ENCODE results near the gene SSMEM1. TPM values are rescaled to one million over a fixed set of nuclear protein-coding genes. Genes with fewer than 3 reads are reported as not detected.
"Not testable (repeated sequence)": the region's sequence is repeated elsewhere in the genome, so short reads cannot be mapped to it uniquely, and the experiment has no call there.

SSMEM1 gene
- total and polyA plus RNA-seq, 10 donors: not detected

DNA sequence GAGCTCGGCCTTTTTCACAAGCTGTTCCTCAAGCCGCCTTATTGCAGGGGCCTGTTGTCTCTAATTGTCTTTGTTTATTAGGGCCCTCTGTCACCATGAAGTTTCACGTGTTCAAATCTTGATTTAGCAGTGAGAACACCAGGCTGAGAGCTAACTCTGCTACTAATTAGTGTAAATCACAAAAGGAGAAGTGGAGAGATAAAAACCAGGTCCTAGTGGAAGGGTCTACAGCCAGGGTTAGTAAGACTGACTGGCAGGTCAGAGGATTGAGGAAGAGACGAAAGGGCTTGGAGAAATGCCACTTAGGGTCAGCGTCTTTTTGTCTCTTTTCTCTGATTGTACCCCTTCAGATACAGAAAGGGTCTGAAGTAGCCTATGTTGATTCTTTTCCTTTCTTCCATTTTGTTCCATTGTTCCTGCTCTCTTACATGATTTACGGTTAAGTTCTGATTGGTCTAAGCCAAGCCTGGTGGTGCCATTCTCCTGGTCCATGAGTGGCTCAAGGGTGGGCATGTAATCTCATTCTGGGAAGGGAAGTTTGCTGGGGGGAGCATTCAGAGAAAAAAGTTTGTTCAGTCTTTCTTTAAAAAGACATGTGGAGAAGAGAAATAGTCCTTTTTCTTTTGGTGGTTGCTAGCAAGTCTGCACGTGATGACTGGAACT lies 21.3 kb downstream of the SSMEM1 start:
- no peak for DNase-seq
- 79 to 87% (median 80%) methylated on average over 7 of the region's 7 CpGs for WGBS, 5 donors
- TF ChIP-seq POLR2A (IDR thresholded peaks at IDR 0.05) (no peak), POLR2AphosphoS5 (IDR thresholded peaks at IDR 0.05) (no peak)
- TF ChIP-seq, protein P1, sequence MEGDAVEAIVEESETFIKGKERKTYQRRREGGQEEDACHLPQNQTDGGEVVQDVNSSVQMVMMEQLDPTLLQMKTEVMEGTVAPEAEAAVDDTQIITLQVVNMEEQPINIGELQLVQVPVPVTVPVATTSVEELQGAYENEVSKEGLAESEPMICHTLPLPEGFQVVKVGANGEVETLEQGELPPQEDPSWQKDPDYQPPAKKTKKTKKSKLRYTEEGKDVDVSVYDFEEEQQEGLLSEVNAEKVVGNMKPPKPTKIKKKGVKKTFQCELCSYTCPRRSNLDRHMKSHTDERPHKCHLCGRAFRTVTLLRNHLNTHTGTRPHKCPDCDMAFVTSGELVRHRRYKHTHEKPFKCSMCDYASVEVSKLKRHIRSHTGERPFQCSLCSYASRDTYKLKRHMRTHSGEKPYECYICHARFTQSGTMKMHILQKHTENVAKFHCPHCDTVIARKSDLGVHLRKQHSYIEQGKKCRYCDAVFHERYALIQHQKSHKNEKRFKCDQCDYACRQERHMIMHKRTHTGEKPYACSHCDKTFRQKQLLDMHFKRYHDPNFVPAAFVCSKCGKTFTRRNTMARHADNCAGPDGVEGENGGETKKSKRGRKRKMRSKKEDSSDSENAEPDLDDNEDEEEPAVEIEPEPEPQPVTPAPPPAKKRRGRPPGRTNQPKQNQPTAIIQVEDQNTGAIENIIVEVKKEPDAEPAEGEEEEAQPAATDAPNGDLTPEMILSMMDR (IDR thresholded peaks at IDR 0.05 in 8 of 11, conservative IDR thresholded peaks at IDR 0.05 in 3 of 11): no peak
- H3K4me1 ChIP-seq: no peaks in the 10 kb centered on the region
- no peaks in the 10 kb centered on the region for H3K27me3 ChIP-seq (replicated peaks in 1 of 7)
- H3K36me3 ChIP-seq: no peaks in the 10 kb centered on the region
- H3K9me3 ChIP-seq: no peaks in the 10 kb centered on the region
- intact Hi-C loops (cut with DNase I; ENCODE audit: low total_unique reads): no loop called here
- no peak overlapping the region for H3K4me3 ChIP-seq
- H3K27ac ChIP-seq: no peak overlapping the region

DNA sequence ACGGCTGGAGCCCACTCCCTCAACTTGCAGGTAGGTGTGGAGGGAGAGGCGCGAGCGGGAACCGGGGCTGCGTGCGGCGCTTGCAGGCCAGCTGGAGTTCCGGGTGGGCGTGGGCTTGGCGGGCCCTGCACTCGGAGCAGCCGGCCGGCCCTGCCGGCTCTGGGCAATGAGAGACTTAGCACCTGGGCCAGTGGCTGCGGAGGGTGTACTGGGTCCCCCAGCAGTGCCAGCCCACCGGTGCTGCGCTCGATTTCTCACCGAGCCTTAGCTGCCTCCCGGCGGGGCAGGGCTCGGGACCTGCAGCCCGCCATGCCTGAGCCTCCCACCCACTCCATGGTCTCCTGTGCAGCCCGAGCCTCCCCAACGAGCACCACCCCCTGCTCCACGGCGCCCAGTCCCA lies 22.3 kb downstream of the SSMEM1 start:
- H3K36me3 ChIP-seq; H3K4me3 ChIP-seq; H3K27ac ChIP-seq; H3K4me1 ChIP-seq; DNase-seq; intact Hi-C loops (cut with DNase I; ENCODE audit: low total_unique reads); H3K27me3 ChIP-seq (replicated peaks in 1 of 7); H3K9me3 ChIP-seq: not testable (repeated sequence)
- WGBS, 5 donors: 88 to 100% (median 90%) methylated on average over 3 to 28 of the region's 28 CpGs

DNA sequence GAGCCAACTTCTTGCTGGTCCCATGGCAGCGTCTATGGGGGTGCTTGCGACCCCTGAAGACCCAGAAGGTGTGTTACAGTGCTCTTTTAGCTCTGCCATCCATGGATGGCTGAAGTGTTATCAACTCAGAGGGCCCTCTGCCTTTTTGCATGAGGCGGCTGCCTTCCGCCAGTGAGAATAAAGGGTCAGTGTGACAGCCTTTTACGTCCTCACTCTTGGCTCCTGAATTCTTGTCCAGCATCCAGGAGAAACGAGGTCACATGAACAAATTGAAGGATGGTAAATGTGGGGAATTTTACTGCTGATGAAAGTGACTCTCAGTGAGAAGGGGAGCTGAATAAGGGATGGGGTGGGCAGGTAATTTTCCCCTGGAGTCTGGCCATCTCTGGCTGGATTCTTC lies 24.1 kb downstream of the SSMEM1 start:
- no peak overlapping the region for H3K27ac ChIP-seq
- TF ChIP-seq POLR2A (IDR thresholded peaks at IDR 0.05) (no peak), POLR2AphosphoS5 (IDR thresholded peaks at IDR 0.05) (no peak)
- TF ChIP-seq, protein P1 (IDR thresholded peaks at IDR 0.05 in 8 of 11, conservative IDR thresholded peaks at IDR 0.05 in 3 of 11): no peak
- no peaks in the 10 kb centered on the region for H3K27me3 ChIP-seq (replicated peaks in 1 of 7)
- no peaks in the 10 kb centered on the region for H3K4me1 ChIP-seq
- H3K4me3 ChIP-seq: no peak overlapping the region
- H3K9me3 ChIP-seq: no peaks in the 10 kb centered on the region
- H3K36me3 ChIP-seq: no peaks in the 10 kb centered on the region
- 78 to 91% (median 87%) methylated on average over 6 of the region's 6 CpGs for WGBS, 5 donors
- DNase-seq: no peak
- intact Hi-C loops (cut with DNase I; ENCODE audit: low total_unique reads): no loop called here

DNA sequence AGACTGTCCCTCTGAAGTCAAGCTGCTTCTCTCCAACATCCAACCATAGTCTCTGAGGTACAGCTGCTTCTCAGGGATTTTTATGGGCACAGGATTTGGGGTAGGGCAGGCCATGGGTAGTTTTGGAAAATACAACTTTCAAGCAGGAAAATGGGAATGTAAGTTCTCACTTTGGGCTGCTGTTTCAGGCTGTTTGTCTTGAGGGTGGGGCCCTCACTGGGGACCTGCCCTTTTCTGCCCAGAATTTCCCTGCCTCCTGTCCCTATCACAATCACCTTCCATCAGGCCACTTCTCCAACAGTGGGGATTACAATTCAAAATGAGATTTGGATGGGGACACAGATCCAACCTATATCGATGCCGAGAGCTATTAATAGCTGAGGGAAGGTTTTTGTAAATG lies 24.5 kb downstream of the SSMEM1 start:
- no peak for DNase-seq
- Histone ChIP-seq H3K4me3 (no peak overlapping the region), H3K27ac (no peak overlapping the region), H3K9me3 (no peaks in the 10 kb centered on the region), H3K4me1 (no peaks in the 10 kb centered on the region), H3K27me3 (replicated peaks in 1 of 7) (no peaks in the 10 kb centered on the region), H3K36me3 (no peaks in the 10 kb centered on the region)
- intact Hi-C loops (cut with DNase I; ENCODE audit: low total_unique reads): no loop called here
- WGBS, 5 donors: 90 to 98% (median 93%) methylated on average over 2 of the region's 2 CpGs
- TF ChIP-seq, protein P1 (IDR thresholded peaks at IDR 0.05 in 8 of 11, conservative IDR thresholded peaks at IDR 0.05 in 3 of 11): no peak
- TF ChIP-seq POLR2AphosphoS5 (IDR thresholded peaks at IDR 0.05) (no peak), POLR2A (IDR thresholded peaks at IDR 0.05) (no peak)

DNA sequence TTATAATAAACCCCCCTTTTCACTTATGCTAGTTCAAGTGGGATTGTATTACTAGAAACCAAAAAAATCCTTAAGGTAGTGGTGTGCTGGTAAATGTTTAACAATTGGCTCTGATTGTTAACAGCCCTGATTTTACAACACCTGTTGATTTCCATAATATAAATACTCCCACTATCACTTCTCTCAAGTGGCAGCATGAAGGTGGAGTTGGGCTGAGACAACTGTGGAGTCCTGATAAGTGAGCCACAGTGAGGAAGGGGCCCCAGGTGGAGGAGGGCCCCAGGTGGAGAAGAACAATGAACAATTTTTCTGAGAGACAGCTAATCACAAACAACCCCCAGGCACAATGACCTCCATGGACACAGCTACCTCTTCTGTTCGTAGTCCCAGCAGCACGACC lies 26.4 kb downstream of the SSMEM1 start:
- intact Hi-C loops (cut with DNase I; ENCODE audit: low total_unique reads): no loop called here
- Histone ChIP-seq H3K36me3 (no peaks in the 10 kb centered on the region), H3K4me1 (no peaks in the 10 kb centered on the region), H3K27me3 (replicated peaks in 1 of 7) (no peaks in the 10 kb centered on the region), H3K27ac (no peak overlapping the region), H3K9me3 (no peaks in the 10 kb centered on the region), H3K4me3 (no peak overlapping the region)
- 80 to 96% (median 88%) methylated on average over 2 of the region's 2 CpGs for WGBS, 5 donors
- TF ChIP-seq POLR2A (IDR thresholded peaks at IDR 0.05): no peak
- TF ChIP-seq POLR2AphosphoS5 (IDR thresholded peaks at IDR 0.05): no peak
- TF ChIP-seq, protein P1 (IDR thresholded peaks at IDR 0.05 in 8 of 11, conservative IDR thresholded peaks at IDR 0.05 in 3 of 11): no peak
- DNase-seq: no peak

DNA sequence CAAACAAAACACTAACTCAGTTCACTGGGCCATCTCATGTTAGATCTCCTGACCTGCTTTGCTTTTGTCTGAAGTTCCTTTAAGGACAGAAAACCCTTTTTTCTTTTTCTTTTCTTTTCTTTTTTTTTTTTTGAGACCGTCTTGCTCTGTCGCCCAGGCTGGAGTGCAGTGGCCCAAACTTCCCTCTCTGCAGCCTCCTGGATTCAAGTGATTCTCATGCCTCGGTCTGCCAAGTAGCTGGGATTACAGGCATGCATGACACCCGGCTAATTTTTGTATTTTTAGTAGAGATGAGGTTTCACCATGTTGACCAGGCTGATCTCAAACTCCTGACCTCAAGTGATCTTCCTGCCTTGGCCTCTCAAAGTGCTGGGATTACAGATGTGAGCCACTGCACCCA lies 28.7 kb downstream of the SSMEM1 start:
- H3K4me3 ChIP-seq; H3K36me3 ChIP-seq; intact Hi-C loops (cut with DNase I; ENCODE audit: low total_unique reads); H3K4me1 ChIP-seq; H3K27ac ChIP-seq; H3K9me3 ChIP-seq; H3K27me3 ChIP-seq (replicated peaks in 1 of 7); DNase-seq: not testable (repeated sequence)
- WGBS, 5 donors: 79 to 90% (median 82%) methylated on average over 4 of the region's 4 CpGs

Measured in spleen (tissue), 11 donors.